Measurements from ENCODE around the gene NTN1. TPM values are rescaled to one million over a fixed set of nuclear protein-coding genes. Genes with fewer than 3 reads are reported as not detected.

Gene NTN1
- total and polyA plus RNA-seq, 2 experiments from 2014 or later = 0.42 to 2.1 TPM

DNA sequence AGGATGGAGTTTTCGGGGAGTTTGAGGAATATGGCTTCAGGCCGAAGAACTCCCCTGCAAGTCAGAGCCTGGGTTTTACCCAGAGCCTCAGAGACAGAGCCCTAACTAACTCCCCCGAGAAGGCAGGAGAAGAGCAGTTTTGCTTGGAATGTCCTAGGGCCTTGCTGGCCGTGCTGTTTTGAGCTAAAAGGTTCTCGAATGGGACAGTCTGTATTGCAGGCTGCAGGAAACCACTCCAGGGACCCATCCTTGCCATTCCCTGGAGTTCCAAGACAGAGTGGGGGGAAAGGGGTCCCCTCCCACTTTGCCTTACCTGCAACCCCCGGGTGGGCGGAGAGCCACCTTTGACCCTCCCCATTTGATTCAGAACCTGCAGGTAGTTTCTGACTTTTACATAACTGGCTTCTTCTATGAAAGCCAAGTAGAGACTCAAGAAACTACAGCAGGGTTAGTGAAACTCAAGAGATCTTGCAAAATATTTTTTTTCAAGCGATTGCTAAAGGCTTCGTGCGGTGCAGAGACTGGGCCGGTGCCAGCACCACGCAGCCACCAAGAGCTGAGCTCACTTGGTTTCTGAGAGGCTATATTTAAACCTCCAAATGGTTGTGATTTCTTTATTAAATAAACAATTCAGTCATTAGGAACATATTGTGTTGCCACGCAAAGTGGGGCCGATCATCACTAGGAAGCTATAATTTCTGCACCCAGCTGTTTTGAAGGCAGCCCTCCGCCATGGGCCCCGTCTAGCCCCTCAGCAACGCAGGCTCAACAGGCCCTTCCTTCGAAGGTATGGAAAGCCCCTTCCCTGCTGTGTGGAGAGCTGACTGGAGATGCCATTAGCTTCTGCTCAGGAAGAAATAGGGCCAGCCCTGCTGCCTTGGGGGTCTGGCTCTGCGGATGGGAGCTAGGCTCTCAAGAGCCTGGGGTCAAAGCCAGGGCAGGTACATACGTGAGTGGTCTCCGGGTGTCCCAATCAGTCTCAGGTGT is 223.0 kb downstream of the NTN1 start:
- H3K4me2 ChIP-seq = no peak overlapping the region
- no peaks in the 10 kb centered on the region for H3K79me2 ChIP-seq
- no peaks in the 10 kb centered on the region for H3K9me3 ChIP-seq (ENCODE audit: low read depth)
- no peaks in the 10 kb centered on the region for H3K36me3 ChIP-seq (replicated peaks; ENCODE audit: insufficient read depth, low read depth)
- H2AFZ ChIP-seq = no peak overlapping the region
- no peak for TF ChIP-seq CTCF (IDR thresholded peaks at IDR 0.05; ENCODE audit: poor library complexity)
- no peak for TF ChIP-seq EZH2 (IDR thresholded peaks at IDR 0.05; ENCODE audit: borderline replicate concordance)
- no peak for TF ChIP-seq EZH2phosphoT487 (IDR thresholded peaks at IDR 0.05; ENCODE audit: low read depth, severe bottlenecking, unreplicated experiment)
- no peaks in the 10 kb centered on the region for H3K27me3 ChIP-seq
- no peaks in the 10 kb centered on the region for H3K9me2 ChIP-seq (replicated peaks; ENCODE audit: insufficient read depth)
- H3K4me1 ChIP-seq (ENCODE audit: insufficient read depth) = peaks cover 18% of the 10 kb centered on the region
- H3K4me3 ChIP-seq = no peak overlapping the region
- no peak overlapping the region for H3K27ac ChIP-seq
- no peaks in the 10 kb centered on the region for H4K20me1 ChIP-seq (ENCODE audit: insufficient read depth, poor library complexity, severe bottlenecking)
- WGBS (ENCODE audit: low lambda C conversion rate, missing lambda C conversion rate) = 78% methylated on average over 21 of the region's 21 CpGs
- DNase-seq (ENCODE audit: low spot score) = no peak

GRCh38 chr17:9247401-9247938 is 226.2 kb downstream of the NTN1 start:
- Histone ChIP-seq H3K9me2 (replicated peaks; ENCODE audit: insufficient read depth) (no peaks in the 10 kb centered on the region), H3K4me2 (no peak overlapping the region), H3K4me1 (ENCODE audit: insufficient read depth) (no peaks in the 10 kb centered on the region), H3K27me3 (no peaks in the 10 kb centered on the region), H4K20me1 (ENCODE audit: insufficient read depth, poor library complexity, severe bottlenecking) (no peaks in the 10 kb centered on the region), H3K36me3 (replicated peaks; ENCODE audit: insufficient read depth, low read depth) (no peaks in the 10 kb centered on the region), H3K9me3 (ENCODE audit: low read depth) (no peaks in the 10 kb centered on the region), H3K4me3 (no peak overlapping the region), H3K27ac (no peak overlapping the region), H2AFZ (no peak overlapping the region), H3K79me2 (no peaks in the 10 kb centered on the region)
- no peak for DNase-seq (ENCODE audit: low spot score)
- 92% methylated on average over 21 of the region's 21 CpGs for WGBS (ENCODE audit: low lambda C conversion rate, missing lambda C conversion rate)
- TF ChIP-seq EZH2 (IDR thresholded peaks at IDR 0.05; ENCODE audit: borderline replicate concordance) = no peak
- no peak for TF ChIP-seq CTCF (IDR thresholded peaks at IDR 0.05; ENCODE audit: poor library complexity)
- no peak for TF ChIP-seq EZH2phosphoT487 (IDR thresholded peaks at IDR 0.05; ENCODE audit: low read depth, severe bottlenecking, unreplicated experiment)

DNA sequence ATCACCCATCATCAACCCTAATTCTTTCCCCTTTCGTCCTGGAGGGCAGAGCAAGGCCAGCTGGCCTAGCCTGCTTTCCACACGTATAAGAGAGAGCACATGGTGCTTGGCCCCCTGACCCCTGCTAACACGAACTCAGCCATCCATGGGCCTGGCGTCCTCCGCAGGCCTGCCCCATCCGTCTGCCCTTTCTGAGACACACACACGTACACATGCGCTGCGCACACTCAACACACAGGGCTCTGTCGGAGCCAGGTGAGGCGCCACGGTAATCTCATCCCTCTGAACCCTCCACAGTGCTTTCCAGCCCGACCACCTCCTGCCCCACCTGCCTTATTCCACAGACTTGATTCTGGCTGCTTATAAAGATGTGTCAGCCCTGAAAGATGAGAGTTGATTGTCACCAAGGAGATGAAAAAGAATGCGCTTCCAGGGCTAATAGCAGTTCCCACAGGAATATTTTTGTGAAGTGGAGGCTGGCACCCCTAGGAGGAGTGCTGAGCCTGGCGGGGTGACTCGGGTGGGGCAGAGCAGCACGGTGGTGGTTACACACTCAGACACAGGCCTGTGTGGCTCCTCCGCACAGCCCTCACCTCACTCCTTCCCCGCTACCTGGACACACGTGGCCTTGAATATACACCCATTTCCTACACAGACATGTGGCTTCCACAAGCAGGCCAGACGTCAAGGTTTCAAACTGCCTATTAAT is 228.1 kb downstream of the NTN1 start:
- Histone ChIP-seq H3K4me3 (no peak overlapping the region), H3K36me3 (replicated peaks; ENCODE audit: insufficient read depth, low read depth) (no peaks in the 10 kb centered on the region), H3K27ac (no peak overlapping the region), H3K4me2 (no peak overlapping the region), H4K20me1 (ENCODE audit: insufficient read depth, poor library complexity, severe bottlenecking) (no peaks in the 10 kb centered on the region), H2AFZ (no peak overlapping the region), H3K79me2 (no peaks in the 10 kb centered on the region), H3K9me3 (ENCODE audit: low read depth) (no peaks in the 10 kb centered on the region), H3K9me2 (replicated peaks; ENCODE audit: insufficient read depth) (no peaks in the 10 kb centered on the region), H3K4me1 (ENCODE audit: insufficient read depth) (no peaks in the 10 kb centered on the region), H3K27me3 (no peaks in the 10 kb centered on the region)
- TF ChIP-seq EZH2phosphoT487 (IDR thresholded peaks at IDR 0.05; ENCODE audit: low read depth, severe bottlenecking, unreplicated experiment) (no peak), CTCF (IDR thresholded peaks at IDR 0.05; ENCODE audit: poor library complexity) (no peak), EZH2 (IDR thresholded peaks at IDR 0.05; ENCODE audit: borderline replicate concordance) (no peak)
- WGBS (ENCODE audit: low lambda C conversion rate, missing lambda C conversion rate) = 94% methylated on average over 21 of the region's 21 CpGs
- no peak for DNase-seq (ENCODE audit: low spot score)

Data from hepatocyte (in vitro differentiated cells).